HG03460 (cell line): Measurements from ENCODE around the gene RAI1.

ENCODE experiments used
- ATAC-seq: cut with Tn5 transposase; IDR thresholded peaks from one replicate; pipeline ENCODE4 v1.9.1; 2021; ENCODE audit not compliant: unreplicated experiment

The RAI1 gene

GRCh38 chr17:17728550-17729251, 47.4 kb downstream of the RAI1 start:
- no peak for ATAC-seq

GRCh38 chr17:17729620-17730249, 48.5 kb downstream of the RAI1 start:
- ATAC-seq, result no peak

GRCh38 chr17:17730250-17730935, 49.1 kb downstream of the RAI1 start:
- ATAC-seq, result no peak

- ATAC-seq, result no peak
Measured at GRCh38 chr17:17732444-17732843, 51.2 kb downstream of the RAI1 start.

GRCh38 chr17:17732892-17733670, 51.8 kb downstream of the RAI1 start:
- no peak for ATAC-seq

- ATAC-seq, result no peak
Measured at GRCh38 chr17:17736205-17737183, 55.2 kb downstream of the RAI1 start.

- no peak for ATAC-seq
Measured at GRCh38 chr17:17737961-17738894, 57.0 kb downstream of the RAI1 start.

GRCh38 chr17:17738901-17739300, 57.6 kb downstream of the RAI1 start:
- no peak for ATAC-seq

GRCh38 chr17:17739388-17740066, 58.3 kb downstream of the RAI1 start:
- ATAC-seq, result no peak

GRCh38 chr17:17740615-17741348, 59.5 kb downstream of the RAI1 start:
- ATAC-seq, result no peak

- ATAC-seq, result no peak
Measured at GRCh38 chr17:17741349-17742023, 60.2 kb downstream of the RAI1 start.

- no peak for ATAC-seq
Measured at GRCh38 chr17:17742133-17742621, 60.9 kb downstream of the RAI1 start.

- no peak for ATAC-seq
Measured at GRCh38 chr17:17742688-17743390, 61.6 kb downstream of the RAI1 start.

- no peak for ATAC-seq
Measured at GRCh38 chr17:17743391-17744112, 62.3 kb downstream of the RAI1 start.

GRCh38 chr17:17744116-17744515, 62.9 kb downstream of the RAI1 start:
- no peak for ATAC-seq
